ENCODE results near the gene CD19. TPM values are rescaled to one million over a fixed set of nuclear protein-coding genes. Genes with fewer than 3 reads are reported as not detected.

CD19 gene
- total RNA-seq, 1 experiment from 2014 or later = not detected

DNA sequence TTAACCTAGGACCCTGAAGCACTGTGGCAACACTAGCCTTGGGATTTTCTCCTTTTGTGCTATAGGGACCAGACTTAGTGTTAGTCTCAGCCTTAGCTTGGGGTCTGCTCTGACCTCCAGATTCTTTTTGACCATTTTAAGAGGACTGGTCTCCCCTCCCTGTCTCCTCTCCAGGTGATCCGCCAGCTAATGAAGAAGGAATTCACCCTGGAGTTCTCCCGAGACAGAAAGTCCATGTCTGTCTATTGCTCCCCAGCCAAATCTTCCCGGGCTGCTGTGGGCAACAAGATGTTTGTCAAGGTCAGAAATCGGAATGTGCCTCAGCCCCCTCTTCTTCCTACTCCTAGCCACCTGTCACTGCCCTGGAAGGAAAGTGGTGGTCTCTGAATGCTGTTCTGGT lies 33.9 kb upstream of the CD19 start:
- BruUV-seq (replicated peaks) = no TSS peak
- Mint-ChIP-seq H3K4me1 (ENCODE audit: low read depth, unreplicated experiment) (no peaks in the 10 kb centered on the region), H3K27me3 (ENCODE audit: unreplicated experiment) (no peaks in the 10 kb centered on the region), H3K36me3 (ENCODE audit: insufficient read depth, unreplicated experiment) (peaks cover 20% of the 10 kb centered on the region), H3K4me3 (ENCODE audit: low read depth, unreplicated experiment) (no peak overlapping the region), H3K27ac (ENCODE audit: unreplicated experiment) (no peak overlapping the region), H3K9me3 (ENCODE audit: low read depth, unreplicated experiment) (no peaks in the 10 kb centered on the region)
- no peak for DNase-seq
- CTCF ChIA-PET = no interaction called here
- TF ChIP-seq, protein P1, sequence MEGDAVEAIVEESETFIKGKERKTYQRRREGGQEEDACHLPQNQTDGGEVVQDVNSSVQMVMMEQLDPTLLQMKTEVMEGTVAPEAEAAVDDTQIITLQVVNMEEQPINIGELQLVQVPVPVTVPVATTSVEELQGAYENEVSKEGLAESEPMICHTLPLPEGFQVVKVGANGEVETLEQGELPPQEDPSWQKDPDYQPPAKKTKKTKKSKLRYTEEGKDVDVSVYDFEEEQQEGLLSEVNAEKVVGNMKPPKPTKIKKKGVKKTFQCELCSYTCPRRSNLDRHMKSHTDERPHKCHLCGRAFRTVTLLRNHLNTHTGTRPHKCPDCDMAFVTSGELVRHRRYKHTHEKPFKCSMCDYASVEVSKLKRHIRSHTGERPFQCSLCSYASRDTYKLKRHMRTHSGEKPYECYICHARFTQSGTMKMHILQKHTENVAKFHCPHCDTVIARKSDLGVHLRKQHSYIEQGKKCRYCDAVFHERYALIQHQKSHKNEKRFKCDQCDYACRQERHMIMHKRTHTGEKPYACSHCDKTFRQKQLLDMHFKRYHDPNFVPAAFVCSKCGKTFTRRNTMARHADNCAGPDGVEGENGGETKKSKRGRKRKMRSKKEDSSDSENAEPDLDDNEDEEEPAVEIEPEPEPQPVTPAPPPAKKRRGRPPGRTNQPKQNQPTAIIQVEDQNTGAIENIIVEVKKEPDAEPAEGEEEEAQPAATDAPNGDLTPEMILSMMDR (IDR thresholded peaks at IDR 0.05; ENCODE audit: unreplicated experiment) = no peak
- intact Hi-C loops (cut with micrococcal nuclease; ENCODE audit: unreplicated experiment) = no loop called here

DNA sequence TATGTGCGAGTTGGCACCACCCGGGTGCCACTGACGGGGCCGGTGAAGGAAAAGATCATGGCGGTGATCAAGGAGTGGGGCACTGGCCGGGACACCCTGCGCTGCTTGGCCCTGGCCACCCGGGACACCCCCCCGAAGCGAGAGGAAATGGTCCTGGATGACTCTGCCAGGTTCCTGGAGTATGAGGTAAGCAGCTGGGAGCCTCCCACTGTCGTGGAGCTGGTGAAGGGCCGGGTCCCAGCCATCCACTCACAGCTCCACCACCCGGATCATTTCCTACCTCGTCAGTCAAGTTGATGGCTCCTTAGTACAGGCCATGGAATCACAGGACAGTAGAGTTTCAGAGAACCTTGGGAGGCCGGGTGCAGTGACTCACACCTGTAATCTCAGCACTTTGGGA lies 33.5 kb upstream of the CD19 start:
- no peak for DNase-seq
- Mint-ChIP-seq H3K9me3 (ENCODE audit: low read depth, unreplicated experiment) (no peaks in the 10 kb centered on the region), H3K27me3 (ENCODE audit: unreplicated experiment) (no peaks in the 10 kb centered on the region), H3K4me1 (ENCODE audit: low read depth, unreplicated experiment) (no peaks in the 10 kb centered on the region), H3K36me3 (ENCODE audit: insufficient read depth, unreplicated experiment) (peaks cover 24% of the 10 kb centered on the region), H3K27ac (ENCODE audit: unreplicated experiment) (no peak overlapping the region), H3K4me3 (ENCODE audit: low read depth, unreplicated experiment) (no peak overlapping the region)
- CTCF ChIA-PET = no interaction called here
- intact Hi-C loops (cut with micrococcal nuclease; ENCODE audit: unreplicated experiment) = no loop called here
- TF ChIP-seq, protein P1 (IDR thresholded peaks at IDR 0.05; ENCODE audit: unreplicated experiment) = no peak
- no TSS peak for BruUV-seq (replicated peaks)

DNA sequence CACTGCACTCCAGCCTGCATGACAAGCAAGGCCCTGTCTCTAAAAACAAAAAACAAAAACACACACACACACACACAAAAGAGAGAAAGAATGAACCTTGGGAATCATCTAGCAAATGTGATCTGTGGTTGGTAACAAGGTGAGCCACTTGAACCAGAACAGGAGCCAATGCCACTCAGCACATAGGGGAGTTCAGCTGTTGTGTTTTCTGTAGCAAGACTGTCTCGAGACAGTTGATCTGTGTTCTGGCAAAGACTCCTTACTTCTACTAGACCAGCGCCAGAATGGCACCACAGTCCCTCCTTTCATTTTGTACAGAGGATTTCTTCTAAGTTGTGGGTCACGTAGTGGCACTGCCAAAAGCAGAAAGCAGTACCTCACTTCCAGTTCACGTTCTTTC lies 32.8 kb upstream of the CD19 start:
- Mint-ChIP-seq H3K4me1 (ENCODE audit: low read depth, unreplicated experiment) (no peaks in the 10 kb centered on the region), H3K27me3 (ENCODE audit: unreplicated experiment) (no peaks in the 10 kb centered on the region), H3K27ac (ENCODE audit: unreplicated experiment) (no peak overlapping the region), H3K9me3 (ENCODE audit: low read depth, unreplicated experiment) (no peaks in the 10 kb centered on the region), H3K4me3 (ENCODE audit: low read depth, unreplicated experiment) (no peak overlapping the region), H3K36me3 (ENCODE audit: insufficient read depth, unreplicated experiment) (peaks cover 24% of the 10 kb centered on the region)
- no TSS peak for BruUV-seq (replicated peaks)
- intact Hi-C loops (cut with micrococcal nuclease; ENCODE audit: unreplicated experiment) = no loop called here
- DNase-seq = no peak
- TF ChIP-seq, protein P1 (IDR thresholded peaks at IDR 0.05; ENCODE audit: unreplicated experiment) = no peak
- CTCF ChIA-PET = no interaction called here

DNA sequence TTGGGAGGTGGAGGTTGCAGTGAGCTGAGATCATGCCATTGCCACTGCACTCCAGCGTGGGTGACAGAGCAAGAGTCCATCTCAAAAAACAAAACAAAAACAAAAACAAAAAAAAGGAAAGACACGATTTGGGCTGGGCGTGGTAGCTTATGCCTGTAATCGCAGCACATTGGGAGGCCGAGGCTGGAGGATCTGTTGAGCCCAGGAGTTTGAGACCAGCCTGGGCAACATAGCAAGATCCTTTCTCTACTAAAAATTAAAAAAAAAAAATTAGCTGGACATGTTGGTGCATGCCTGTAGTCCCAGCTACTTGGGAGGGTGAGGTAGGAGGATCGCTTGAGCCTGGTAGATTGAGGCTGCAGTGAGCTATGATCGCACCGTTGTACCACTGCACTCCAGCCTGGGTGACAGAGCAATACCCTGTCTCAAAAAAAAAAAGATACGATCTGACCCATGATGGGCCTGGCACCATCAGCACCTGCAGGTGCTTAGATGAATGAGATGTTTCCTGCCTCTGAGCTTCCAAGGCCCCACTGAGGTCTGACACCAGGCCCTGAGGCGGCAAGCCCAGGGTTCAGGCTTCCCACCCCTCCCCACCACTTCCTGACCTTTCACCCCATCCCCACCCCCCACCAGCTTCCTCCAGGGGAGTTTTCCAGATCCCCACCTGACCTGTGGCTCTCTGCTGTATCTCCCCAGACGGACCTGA lies 31.7 kb upstream of the CD19 start:
- peaks cover 24% of the 10 kb centered on the region for H3K36me3 Mint-ChIP-seq (ENCODE audit: insufficient read depth, unreplicated experiment)
- H3K27ac Mint-ChIP-seq (ENCODE audit: unreplicated experiment) = no peak overlapping the region
- DNase-seq = no peak
- H3K27me3 Mint-ChIP-seq (ENCODE audit: unreplicated experiment) = no peaks in the 10 kb centered on the region
- intact Hi-C loops (cut with micrococcal nuclease; ENCODE audit: unreplicated experiment) = no loop called here
- H3K9me3 Mint-ChIP-seq (ENCODE audit: low read depth, unreplicated experiment) = no peaks in the 10 kb centered on the region
- TF ChIP-seq, protein P1 (IDR thresholded peaks at IDR 0.05; ENCODE audit: unreplicated experiment) = no peak
- H3K4me1 Mint-ChIP-seq (ENCODE audit: low read depth, unreplicated experiment) = no peaks in the 10 kb centered on the region
- H3K4me3 Mint-ChIP-seq (ENCODE audit: low read depth, unreplicated experiment) = no peak overlapping the region
- CTCF ChIA-PET = interaction anchor here (0.5 to 1.2 kb wide), 2 partner anchors 9 to 20 kb away, joined by 3 to 5 read pairs; no protein-coding TSS in a partner anchor
- BruUV-seq (replicated peaks) = no TSS peak
